Lower leg skin (tissue), 3 donors: ENCODE data around the gene MXD1.

Experiments
- CTCF ChIP-seq, 3 donors: fragments of 450-650 bp; IDR thresholded peaks; one replicate each; pipeline ENCODE4 v1.5.1; 2016; ENCODE audit warnings: antibody characterized with exemption in 3 of 3, mild to moderate bottlenecking in 3 of 3, moderate library complexity in 2 of 3
- POLR2A ChIP-seq, 2 donors: fragments of 450-650 bp; IDR thresholded peaks; one replicate each; pipeline ENCODE4 v1.6.1; 2016 to 2017; ENCODE audit warnings: antibody characterized with exemption in 2 of 2, mild to moderate bottlenecking in 1 of 2, moderate library complexity in 1 of 2

DNA sequence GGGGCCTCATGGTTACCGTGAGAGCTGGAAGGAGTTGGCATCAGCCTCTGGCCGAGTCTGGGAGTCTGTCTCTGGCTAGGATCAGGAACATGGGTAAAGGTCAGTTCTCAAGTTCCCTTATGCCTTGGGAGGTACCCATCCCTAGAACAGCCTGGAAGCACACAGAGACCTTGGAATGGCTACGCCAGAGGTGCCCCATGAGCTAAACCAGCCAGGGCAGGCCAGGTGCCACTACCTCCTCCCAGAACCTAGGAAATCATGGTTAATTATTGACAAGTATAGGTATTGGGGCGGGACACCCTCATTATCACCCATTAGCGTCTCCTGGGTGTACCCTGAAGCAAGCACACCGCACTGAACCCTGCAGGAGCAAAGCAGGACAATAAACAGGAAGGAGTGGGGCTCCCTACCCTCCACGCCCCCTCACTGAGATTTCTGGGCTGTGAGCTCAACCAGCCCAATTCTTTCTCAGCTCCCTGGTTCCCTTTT is 49.5 kb downstream of the MXD1 start:
- no peak for TF ChIP-seq CTCF (IDR thresholded peaks at IDR 0.05)
- no peak for TF ChIP-seq POLR2A (IDR thresholded peaks at IDR 0.05)
